Mesendoderm (in vitro differentiated cells): ENCODE measurements around the gene GPATCH2L.

ENCODE experiments used
- DNase-seq: peaks from one replicate; pipeline ENCODE4 v3.0.0; 2013
- H2AK5ac ChIP-seq: 2 replicates; pipeline ENCODE4 v1.6.1; 2013; ENCODE audit warnings: low read length, inconsistent platforms
- H2BK120ac ChIP-seq: 2 replicates; pipeline ENCODE4 v1.6.1; 2013; ENCODE audit warnings: low read depth, mild to moderate bottlenecking, low read length, moderate library complexity, mixed read lengths
- H2BK15ac ChIP-seq: replicated peaks from 2 replicates; pipeline ENCODE4 v1.6.1; 2013; ENCODE audit warnings: low read depth, mild to moderate bottlenecking, moderate library complexity
- H2BK5ac ChIP-seq: 2 replicates; pipeline ENCODE4 v1.6.1; 2013; ENCODE audit warnings: low read length, inconsistent platforms
- H3K18ac ChIP-seq: 2 replicates; pipeline ENCODE4 v1.6.1; 2013; ENCODE audit warnings: mild to moderate bottlenecking, low read length, mixed read lengths
- H3K23ac ChIP-seq: one replicate; pipeline ENCODE4 v1.6.1; 2013; ENCODE audit warnings: low read length
- H3K27ac ChIP-seq: 2 replicates; pipeline ENCODE4 v1.5.1; 2013; ENCODE audit warnings: low read depth, mild to moderate bottlenecking, inconsistent platforms, low read length, moderate library complexity
- H3K27me3 ChIP-seq: 2 replicates; pipeline ENCODE4 v1.6.1; 2013; ENCODE audit warnings: low read length, control low read depth, mild to moderate bottlenecking, inconsistent platforms; ENCODE audit not compliant: insufficient read depth, poor library complexity
- H3K36me3 ChIP-seq: 2 replicates; pipeline ENCODE4 v1.6.1; 2013; ENCODE audit warnings: low read length, inconsistent platforms; ENCODE audit not compliant: control insufficient read depth, insufficient read depth
- H3K4ac ChIP-seq: one replicate; pipeline ENCODE4 v1.6.1; 2013; ENCODE audit warnings: low read depth, mild to moderate bottlenecking, low read length, moderate library complexity
- H3K4me1 ChIP-seq: 2 replicates; pipeline ENCODE4 v1.6.1; 2013; ENCODE audit warnings: low read depth, low read length, inconsistent platforms; ENCODE audit not compliant: control insufficient read depth
- H3K4me2 ChIP-seq: 2 replicates; pipeline ENCODE4 v1.6.1; 2013; ENCODE audit warnings: low read length
- H3K4me3 ChIP-seq: 2 replicates; pipeline ENCODE4 v1.5.1; 2013; ENCODE audit warnings: mild to moderate bottlenecking, low read length
- H3K56ac ChIP-seq: one replicate; pipeline ENCODE4 v1.6.1; 2013; ENCODE audit warnings: low read length
- H3K79me1 ChIP-seq: 2 replicates; pipeline ENCODE4 v1.6.1; 2013; ENCODE audit warnings: low read length, inconsistent platforms
- H3K79me2 ChIP-seq: 2 replicates; pipeline ENCODE4 v1.6.1; 2013; ENCODE audit warnings: mild to moderate bottlenecking, low read length; ENCODE audit not compliant: control insufficient read depth, insufficient read depth
- H3K9ac ChIP-seq: 2 replicates; pipeline ENCODE4 v1.6.1; 2013; ENCODE audit warnings: low read length, inconsistent platforms
- H4K5ac ChIP-seq: one replicate; pipeline ENCODE4 v1.6.1; 2013; ENCODE audit warnings: low read length
- H4K8ac ChIP-seq: one replicate; pipeline ENCODE4 v1.6.1; 2013; ENCODE audit warnings: low read depth, mild to moderate bottlenecking, control low read depth, low read length, moderate library complexity
- WGBS: extraction: QIAGEN DNeasy Blood & Tissue Kit; methylation state at CpG from one replicate; pipeline ENCODE4 v1.1.7; 2013; ENCODE audit warnings: low lambda C conversion rate, missing lambda C conversion rate; ENCODE audit not compliant: insufficient coverage; ENCODE audit errors: extremely low coverage; 5-methylcytosine and 5-hydroxymethylcytosine counted together

GPATCH2L gene

GRCh38 chr14:76194327-76194726 is 42.6 kb downstream of the GPATCH2L start:
- DNase-seq: no peak
- no peak overlapping the region for H3K18ac ChIP-seq
- no peaks in the 10 kb centered on the region for H3K27me3 ChIP-seq
- no peak overlapping the region for H2BK120ac ChIP-seq
- H3K23ac ChIP-seq: no peak overlapping the region
- H3K4me1 ChIP-seq: no peaks in the 10 kb centered on the region
- no peak overlapping the region for H3K4ac ChIP-seq
- H4K5ac ChIP-seq: no peak overlapping the region
- WGBS: no CpG with 5 or more reads among the region's 3 CpGs
- H2BK5ac ChIP-seq: no peak overlapping the region
- no peaks in the 10 kb centered on the region for H3K36me3 ChIP-seq
- H3K79me2 ChIP-seq: no peaks in the 10 kb centered on the region
- H3K56ac ChIP-seq: no peak overlapping the region
- no peak overlapping the region for H2AK5ac ChIP-seq
- no peak overlapping the region for H3K4me2 ChIP-seq
- no peak overlapping the region for H3K9ac ChIP-seq
- no peak overlapping the region for H3K27ac ChIP-seq
- H2BK15ac ChIP-seq: no peak overlapping the region
- H3K4me3 ChIP-seq: no peak overlapping the region
- peaks cover 3% of the 10 kb centered on the region for H3K79me1 ChIP-seq
- no peak overlapping the region for H4K8ac ChIP-seq

GRCh38 chr14:76195003-76195402 is 43.3 kb downstream of the GPATCH2L start:
- no CpG with 5 or more reads among the region's 3 CpGs for WGBS
- Histone ChIP-seq H3K79me1 (peaks cover 3% of the 10 kb centered on the region), H2BK120ac (no peak overlapping the region), H4K8ac (no peak overlapping the region), H3K9ac (no peak overlapping the region), H3K23ac (no peak overlapping the region), H3K36me3 (no peaks in the 10 kb centered on the region), H3K27ac (no peak overlapping the region), H3K56ac (no peak overlapping the region), H4K5ac (no peak overlapping the region), H3K4ac (no peak overlapping the region), H3K4me2 (no peak overlapping the region), H3K79me2 (no peaks in the 10 kb centered on the region), H2AK5ac (no peak overlapping the region), H2BK15ac (no peak overlapping the region), H3K4me3 (no peak overlapping the region), H2BK5ac (no peak overlapping the region), H3K4me1 (no peaks in the 10 kb centered on the region), H3K27me3 (no peaks in the 10 kb centered on the region), H3K18ac (no peak overlapping the region)
- DNase-seq: no peak

GRCh38 chr14:76196980-76197695 is 45.4 kb downstream of the GPATCH2L start:
- H3K4me2 ChIP-seq: no peak overlapping the region
- H2BK15ac ChIP-seq: no peak overlapping the region
- WGBS: no CpG with 5 or more reads among the region's 4 CpGs
- H4K8ac ChIP-seq: no peak overlapping the region
- no peaks in the 10 kb centered on the region for H3K79me2 ChIP-seq
- no peak overlapping the region for H4K5ac ChIP-seq
- H3K79me1 ChIP-seq: peaks cover 1% of the 10 kb centered on the region
- H3K56ac ChIP-seq: no peak overlapping the region
- no peak overlapping the region for H2AK5ac ChIP-seq
- H3K27me3 ChIP-seq: no peaks in the 10 kb centered on the region
- H2BK120ac ChIP-seq: no peak overlapping the region
- no peak for DNase-seq
- no peak overlapping the region for H2BK5ac ChIP-seq
- H3K9ac ChIP-seq: no peak overlapping the region
- H3K18ac ChIP-seq: no peak overlapping the region
- H3K23ac ChIP-seq: no peak overlapping the region
- no peak overlapping the region for H3K4me3 ChIP-seq
- no peak overlapping the region for H3K4ac ChIP-seq
- peaks cover 2% of the 10 kb centered on the region for H3K36me3 ChIP-seq
- no peaks in the 10 kb centered on the region for H3K4me1 ChIP-seq
- H3K27ac ChIP-seq: no peak overlapping the region

GRCh38 chr14:76201162-76201561 is 49.4 kb downstream of the GPATCH2L start:
- Histone ChIP-seq H3K79me2 (no peaks in the 10 kb centered on the region), H3K4ac (no peak overlapping the region), H3K23ac (no peak overlapping the region), H3K79me1 (no peaks in the 10 kb centered on the region), H3K4me2 (no peak overlapping the region), H3K18ac (no peak overlapping the region), H3K9ac (no peak overlapping the region), H3K4me1 (no peaks in the 10 kb centered on the region), H3K27me3 (no peaks in the 10 kb centered on the region), H3K4me3 (no peak overlapping the region), H3K36me3 (peaks cover 5% of the 10 kb centered on the region), H2BK120ac (no peak overlapping the region), H4K8ac (no peak overlapping the region), H2AK5ac (no peak overlapping the region), H4K5ac (no peak overlapping the region), H3K27ac (no peak overlapping the region), H3K56ac (no peak overlapping the region), H2BK5ac (no peak overlapping the region), H2BK15ac (no peak overlapping the region)
- DNase-seq: no peak
- WGBS: no CpG with 5 or more reads among the region's 5 CpGs

GRCh38 chr14:76203086-76204001 is 51.6 kb downstream of the GPATCH2L start:
- Histone ChIP-seq H2BK120ac (no peak overlapping the region), H3K4me2 (no peak overlapping the region), H3K56ac (no peak overlapping the region), H2AK5ac (no peak overlapping the region), H3K18ac (no peak overlapping the region), H4K8ac (no peak overlapping the region), H3K4ac (no peak overlapping the region), H4K5ac (no peak overlapping the region), H3K4me1 (no peaks in the 10 kb centered on the region), H3K9ac (no peak overlapping the region), H3K79me1 (no peaks in the 10 kb centered on the region), H2BK5ac (no peak overlapping the region), H3K27me3 (no peaks in the 10 kb centered on the region), H3K27ac (no peak overlapping the region), H3K4me3 (no peak overlapping the region), H2BK15ac (no peak overlapping the region), H3K23ac (no peak overlapping the region), H3K79me2 (no peaks in the 10 kb centered on the region), H3K36me3 (peaks cover 5% of the 10 kb centered on the region)
- DNase-seq: peak; percentile 20
- WGBS: no CpG with 5 or more reads among the region's 11 CpGs
